Omental fat pad (tissue), 4 donors: Measurements from ENCODE around the gene PHF14. TPM values are rescaled to one million over a fixed set of nuclear protein-coding genes. Genes with fewer than 3 reads are reported as not detected.

Experiments
- ATAC-seq: fragments of 150-250 bp; one replicate; pipeline ENCODE4 v1.9.1; 2016; ENCODE audit warnings: mild to moderate bottlenecking, moderate library complexity; ENCODE audit not compliant: low FRiP score
- DNase-seq: peaks from one replicate; pipeline ENCODE4 v3.0.0-alpha.2; 2019; ENCODE audit warnings: low spot score
- CTCF ChIP-seq, 3 donors: fragments of 450-650 bp; IDR thresholded peaks; one replicate each; pipeline ENCODE4 v1.5.1; 2016 to 2017; ENCODE audit warnings: antibody characterized with exemption in 3 of 3, mild to moderate bottlenecking in 3 of 3, moderate library complexity in 2 of 3
- total RNA-seq, 4 donors: library from RNA; depleted of rRNA; stranded (reverse); fragments of >200 nt; gene quantifications; one replicate each; pipeline ENCODE4 v1.1.0, GENCODE V29; 2016

Gene PHF14
- total RNA-seq, 4 donors from 2014 or later = 23.2 to 46.8 (median 29.2) TPM

- TF ChIP-seq CTCF (IDR thresholded peaks at IDR 0.05) = no peak
- no peak for ATAC-seq
- DNase-seq = no peak
Observed at GRCh38 chr7:11133436-11133959, 159.8 kb downstream of the PHF14 start.

GRCh38 chr7:11135573-11135972 is 161.9 kb downstream of the PHF14 start:
- TF ChIP-seq CTCF (IDR thresholded peaks at IDR 0.05) = no peak
- DNase-seq = no peak
- ATAC-seq = no peak

GRCh38 chr7:11141541-11141940 is 167.9 kb downstream of the PHF14 start:
- ATAC-seq (no peak), DNase-seq (no peak)
- TF ChIP-seq CTCF (IDR thresholded peaks at IDR 0.05) = no peak

- DNase-seq = no peak
- TF ChIP-seq CTCF (IDR thresholded peaks at IDR 0.05) = no peak
- ATAC-seq = no peak
Observed at GRCh38 chr7:11153694-11154093, 180.0 kb downstream of the PHF14 start.

- ATAC-seq (no peak), DNase-seq (no peak)
- no peak for TF ChIP-seq CTCF (IDR thresholded peaks at IDR 0.05)
Observed at GRCh38 chr7:11155883-11156282, 182.2 kb downstream of the PHF14 start.

GRCh38 chr7:11161499-11161898 is 187.8 kb downstream of the PHF14 start:
- ATAC-seq (no peak), DNase-seq (no peak)
- TF ChIP-seq CTCF (IDR thresholded peaks at IDR 0.05) = no peak

GRCh38 chr7:11163220-11163619 is 189.5 kb downstream of the PHF14 start:
- DNase-seq (no peak), ATAC-seq (no peak)
- TF ChIP-seq CTCF (IDR thresholded peaks at IDR 0.05) = no peak
